IMR-90 (cell line): ENCODE data around the gene ETS1. TPM values are rescaled to one million over a fixed set of nuclear protein-coding genes. Genes with fewer than 3 reads are reported as not detected.
A peak's percentile ranks its signal among the peaks of the same experiment; 100 is the strongest.

Experiments
- ATAC-seq: fragments of 200-7000 bp; cut with Tn5 transposase; 2 replicates; pipeline ENCODE4 v1.9.1; 2020; ENCODE audit warnings: low read depth, mild to moderate bottlenecking, moderate library complexity
- BruUV-seq: library from RNA; stranded (reverse); fragments of 400-500 nt; replicated peaks from 2 replicates; lab custom pipeline; 2021; lab: Mats Ljungman, UMichigan
- CTCF ChIA-PET: fragments of 300-600 bp; formaldehyde crosslinking; extraction: SDS; loops from one replicate; lab custom pipeline; 2021; ENCODE audit warnings: antibody characterized with exemption; lab: Yijun Ruan, JAX
- POLR2A ChIA-PET: fragments of 300-600 bp; sonication (Branson Sonifier 250); formaldehyde crosslinking; loops from one replicate; lab custom pipeline; 2022; ENCODE audit warnings: antibody characterized with exemption; ENCODE audit not compliant: unreplicated experiment; lab: Charles Lee
- DNase-seq: peaks from one replicate; pipeline ENCODE4 v3.0.0; 2013
- H2AFZ ChIP-seq: replicated peaks from 2 replicates; pipeline ENCODE3; 2013; ENCODE audit warnings: low read length, mild to moderate bottlenecking; ENCODE audit not compliant: poor library complexity
- H2AK5ac ChIP-seq: 2 replicates; pipeline ENCODE4 v1.6.1; 2013; ENCODE audit warnings: low read depth, low read length, inconsistent platforms
- H2AK9ac ChIP-seq: replicated peaks from 2 replicates; pipeline ENCODE3; 2013; ENCODE audit warnings: mild to moderate bottlenecking, low read depth, low read length, moderate library complexity; ENCODE audit not compliant: poor library complexity
- H2BK120ac ChIP-seq: 2 replicates; pipeline ENCODE4 v1.6.1; 2013; ENCODE audit warnings: low read depth, low read length, inconsistent platforms
- H2BK15ac ChIP-seq: 3 replicates; pipeline ENCODE4 v1.6.1; 2013; ENCODE audit warnings: low read depth, low read length, inconsistent platforms
- H2BK20ac ChIP-seq: 2 replicates; pipeline ENCODE4 v1.6.1; 2013; ENCODE audit warnings: low read depth, mild to moderate bottlenecking, inconsistent platforms, low read length, moderate library complexity
- H2BK5ac ChIP-seq: 2 replicates; pipeline ENCODE4 v1.6.1; 2013; ENCODE audit warnings: mild to moderate bottlenecking, low read depth, low read length, inconsistent platforms; ENCODE audit not compliant: poor library complexity, severe bottlenecking
- H3K14ac ChIP-seq: replicated peaks from 2 replicates; pipeline ENCODE4 v1.6.1; 2013; ENCODE audit warnings: low read depth, low read length, inconsistent platforms
- H3K18ac ChIP-seq: 2 replicates; pipeline ENCODE4 v1.6.1; 2013; ENCODE audit warnings: low read depth, low read length, control low read depth
- H3K23ac ChIP-seq: 2 replicates; pipeline ENCODE4 v1.6.1; 2013; ENCODE audit warnings: low read depth, low read length, inconsistent platforms
- H3K27ac ChIP-seq: 2 replicates; pipeline ENCODE4 v1.5.1; 2013; ENCODE audit warnings: mild to moderate bottlenecking, control low read depth, low read length; ENCODE audit not compliant: insufficient read depth
- H3K27me3 ChIP-seq: 2 replicates; pipeline ENCODE4 v1.6.1; 2013; ENCODE audit warnings: low read length; ENCODE audit not compliant: control insufficient read depth, insufficient read depth
- H3K36me3 ChIP-seq: 2 replicates; pipeline ENCODE4 v1.6.1; 2013; ENCODE audit warnings: low read length, mixed read lengths; ENCODE audit not compliant: control insufficient read depth, insufficient read depth
- H3K4ac ChIP-seq: 2 replicates; pipeline ENCODE4 v1.6.1; 2013; ENCODE audit warnings: low read depth, low read length, inconsistent platforms
- H3K4me1 ChIP-seq: 2 replicates; pipeline ENCODE4 v1.6.1; 2013; ENCODE audit warnings: low read length, mixed read lengths; ENCODE audit not compliant: control insufficient read depth, insufficient read depth
- H3K4me2 ChIP-seq: 2 replicates; pipeline ENCODE4 v1.6.1; 2013; ENCODE audit warnings: low read depth, mild to moderate bottlenecking, control low read depth, low read length, moderate library complexity
- H3K4me3 ChIP-seq: 2 replicates; pipeline ENCODE4 v1.5.1; 2013; ENCODE audit warnings: low read depth, mild to moderate bottlenecking, control low read depth, low read length, moderate library complexity; ENCODE audit not compliant: insufficient read depth
- H3K56ac ChIP-seq: 2 replicates; pipeline ENCODE4 v1.6.1; 2013; ENCODE audit warnings: low read length, inconsistent platforms; ENCODE audit not compliant: insufficient read depth; ENCODE audit errors: extremely low read depth
- H3K79me1 ChIP-seq, 2 experiments: 2 replicates each; pipeline ENCODE4 v1.6.1; 2013; ENCODE audit warnings: low read length in 2 of 2, inconsistent platforms in 1 of 2, low read depth in 1 of 2
- H3K9ac ChIP-seq: 2 replicates; pipeline ENCODE4 v1.6.1; 2013; ENCODE audit warnings: low read depth, low read length, control low read depth
- H3K9me1 ChIP-seq: 2 replicates; pipeline ENCODE4 v1.6.1; 2013; ENCODE audit warnings: low read length, inconsistent platforms; ENCODE audit not compliant: insufficient read depth
- H3K9me3 ChIP-seq: 2 replicates; pipeline ENCODE4 v1.6.1; 2013; ENCODE audit warnings: low read length; ENCODE audit not compliant: control insufficient read depth, insufficient read depth
- H4K20me1 ChIP-seq: 2 replicates; pipeline ENCODE4 v1.6.1; 2013; ENCODE audit warnings: low read length, inconsistent platforms; ENCODE audit not compliant: insufficient read depth
- H4K5ac ChIP-seq: 2 replicates; pipeline ENCODE4 v1.6.1; 2013; ENCODE audit warnings: mild to moderate bottlenecking, low read depth, low read length, control low read depth
- H4K8ac ChIP-seq, 2 experiments: 2 replicates each; pipeline ENCODE4 v1.6.1; 2013; ENCODE audit warnings: low read depth in 2 of 2, low read length in 2 of 2, control low read depth in 1 of 2, inconsistent platforms in 1 of 2
- H4K91ac ChIP-seq: 2 replicates; pipeline ENCODE4 v1.6.1; 2013; ENCODE audit warnings: low read depth, low read length, inconsistent platforms; ENCODE audit not compliant: insufficient read depth
- MXI1 ChIP-seq: IDR thresholded peaks from 2 replicates; pipeline ENCODE4 v1.6.1; 2012; ENCODE audit warnings: low read depth, mild to moderate bottlenecking, low read length, moderate library complexity, borderline replicate concordance
- WGBS, 2 experiments: methylation state at CpG; one replicate each; pipeline versions ENCODE4 v1.1.5 to v1.1.7; 2013; ENCODE audit warnings: missing lambda C conversion rate in 2 of 2; ENCODE audit not compliant: insufficient read length in 1 of 2; ENCODE audit errors: extremely low coverage in 2 of 2; 5-methylcytosine and 5-hydroxymethylcytosine counted together
- dilution Hi-C: fragments of 300-500 bp; cut with HindIII; formaldehyde crosslinking; loops from one replicate; pipeline ENCODE4 v1.14.3; 2018; ENCODE audit warnings: low sequenced_read_pairs; ENCODE audit not compliant: unreplicated experiment
- in situ Hi-C: fragments of 300-500 bp; cut with MboI; formaldehyde crosslinking; loops from 3 replicates; pipeline ENCODE4 v1.14.3; 2019; ENCODE audit warnings: low sequenced_read_pairs, inconsistent platforms, mixed read lengths
- intact Hi-C: fragments of 100-400 bp; cut with micrococcal nuclease; formaldehyde crosslinking; loops from 2 replicates; pipeline ENCODE4 v1.10.0; 2022
- polyA plus RNA-seq, 3 experiments: library from polyadenylated mRNA; depleted of rRNA; stranded (reverse); fragments of >200 nt; gene quantifications; 2 replicates each; pipeline ENCODE4 v1.2.3, GENCODE V29; 2012; ENCODE audit warnings: low replicate concordance in 1 of 3
- total RNA-seq: library from RNA; depleted of rRNA; stranded (reverse); fragments of >200 nt; gene quantifications from 2 replicates; pipeline ENCODE4 v1.2.3, GENCODE V29; 2012

Gene ETS1
- total and polyA plus RNA-seq, 2 of the 4 experiments (the other 2 are of a cell fraction), result 41.2 to 56.3 TPM

DNA sequence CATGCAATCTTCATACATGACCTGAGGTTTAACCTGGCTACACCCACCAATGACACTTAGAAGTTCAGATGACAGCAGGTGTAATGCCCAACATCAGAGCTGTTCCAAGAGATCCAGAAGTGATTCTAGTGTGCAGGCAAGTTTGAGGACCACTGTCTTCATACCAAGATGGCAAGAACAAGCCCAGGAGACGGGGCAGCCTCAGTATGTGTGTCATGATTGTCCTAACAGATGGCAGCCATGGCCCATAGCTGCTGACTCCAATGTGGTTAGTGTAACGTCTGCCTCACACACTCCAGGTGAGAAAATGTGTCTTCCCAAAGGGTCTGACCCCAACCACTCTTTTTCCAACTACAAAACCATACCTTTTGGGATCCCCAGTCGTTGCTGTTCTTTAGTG lies 97.3 kb downstream of the ETS1 start:
- WGBS, 2 experiments, result 100% methylated on average over 1 of the region's 3 CpGs; no CpG with 5 or more reads in 1 of the 2 experiments
- Histone ChIP-seq H4K20me1 (peaks cover 59% of the 10 kb centered on the region), H2AFZ (no peak overlapping the region), H3K4me3 (no peak overlapping the region), H3K18ac (no peak overlapping the region), H3K4ac (no peak overlapping the region), H2BK15ac (no peak overlapping the region), H3K56ac (no peak overlapping the region), H3K27ac (no peak overlapping the region), H3K9me1 (peaks cover 39% of the 10 kb centered on the region), H2AK5ac (peak overlapping the region; percentile 65; the same call in 1 of the 2 replicates), H2AK9ac (no peak overlapping the region), H3K9me3 (no peaks in the 10 kb centered on the region), H4K5ac (no peak overlapping the region), H2BK5ac (no peak overlapping the region), H3K79me1 (peaks cover 42 to 84% of the 10 kb centered on the region in 2 experiments), H2BK20ac (no peak overlapping the region), H3K27me3 (no peaks in the 10 kb centered on the region), H4K91ac (no peak overlapping the region), H3K4me1 (peaks cover 21% of the 10 kb centered on the region), H4K8ac (no peak overlapping the region), H2BK120ac (no peak overlapping the region), H3K14ac (no peak overlapping the region), H3K4me2 (no peak overlapping the region), H3K9ac (no peak overlapping the region), H3K23ac (peak overlapping the region; percentile 10; the same call in 1 of the 2 replicates), H3K36me3 (peaks cover 23% of the 10 kb centered on the region)
- no peak for DNase-seq
- ChIA-PET POLR2A (no interaction called here), CTCF (no interaction called here)
- no peak for TF ChIP-seq MXI1
- dilution Hi-C loops, result no loop called here
- ATAC-seq, result no peak
- BruUV-seq, result no TSS peak
- in situ Hi-C loops, result no loop called here
- intact Hi-C loops, result no loop called here
